GM12872 (cell line): Measurements from ENCODE around the gene CD19.

Experiments used
- TF ChIP-seq, protein P1 (sequence below): IDR thresholded peaks from 3 replicates; pipeline ENCODE4 v1.5.1; 2011; ENCODE audit warnings: low read depth, mild to moderate bottlenecking, low read length, moderate library complexity; ENCODE audit not compliant: insufficient read depth

Gene CD19

DNA sequence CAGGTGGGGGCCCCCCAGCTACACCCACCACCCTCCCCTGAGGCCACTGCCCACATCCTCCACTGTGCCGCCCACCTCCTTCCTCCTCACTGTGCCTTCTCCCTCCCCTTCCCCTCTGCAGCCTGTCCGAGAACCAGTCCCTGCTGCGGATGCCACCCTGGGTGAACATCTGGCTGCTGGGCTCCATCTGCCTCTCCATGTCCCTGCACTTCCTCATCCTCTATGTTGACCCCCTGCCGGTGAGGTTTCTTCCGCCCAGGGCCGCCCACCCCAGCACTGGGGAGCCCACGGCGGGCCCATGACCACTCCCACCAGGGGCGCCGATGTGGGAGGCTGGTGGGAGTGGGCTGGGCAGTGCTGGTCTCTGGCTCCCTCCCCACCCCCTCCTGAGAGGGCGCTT is 28.9 kb upstream of the CD19 start:
- TF ChIP-seq, protein P1, sequence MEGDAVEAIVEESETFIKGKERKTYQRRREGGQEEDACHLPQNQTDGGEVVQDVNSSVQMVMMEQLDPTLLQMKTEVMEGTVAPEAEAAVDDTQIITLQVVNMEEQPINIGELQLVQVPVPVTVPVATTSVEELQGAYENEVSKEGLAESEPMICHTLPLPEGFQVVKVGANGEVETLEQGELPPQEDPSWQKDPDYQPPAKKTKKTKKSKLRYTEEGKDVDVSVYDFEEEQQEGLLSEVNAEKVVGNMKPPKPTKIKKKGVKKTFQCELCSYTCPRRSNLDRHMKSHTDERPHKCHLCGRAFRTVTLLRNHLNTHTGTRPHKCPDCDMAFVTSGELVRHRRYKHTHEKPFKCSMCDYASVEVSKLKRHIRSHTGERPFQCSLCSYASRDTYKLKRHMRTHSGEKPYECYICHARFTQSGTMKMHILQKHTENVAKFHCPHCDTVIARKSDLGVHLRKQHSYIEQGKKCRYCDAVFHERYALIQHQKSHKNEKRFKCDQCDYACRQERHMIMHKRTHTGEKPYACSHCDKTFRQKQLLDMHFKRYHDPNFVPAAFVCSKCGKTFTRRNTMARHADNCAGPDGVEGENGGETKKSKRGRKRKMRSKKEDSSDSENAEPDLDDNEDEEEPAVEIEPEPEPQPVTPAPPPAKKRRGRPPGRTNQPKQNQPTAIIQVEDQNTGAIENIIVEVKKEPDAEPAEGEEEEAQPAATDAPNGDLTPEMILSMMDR, result no peak

DNA sequence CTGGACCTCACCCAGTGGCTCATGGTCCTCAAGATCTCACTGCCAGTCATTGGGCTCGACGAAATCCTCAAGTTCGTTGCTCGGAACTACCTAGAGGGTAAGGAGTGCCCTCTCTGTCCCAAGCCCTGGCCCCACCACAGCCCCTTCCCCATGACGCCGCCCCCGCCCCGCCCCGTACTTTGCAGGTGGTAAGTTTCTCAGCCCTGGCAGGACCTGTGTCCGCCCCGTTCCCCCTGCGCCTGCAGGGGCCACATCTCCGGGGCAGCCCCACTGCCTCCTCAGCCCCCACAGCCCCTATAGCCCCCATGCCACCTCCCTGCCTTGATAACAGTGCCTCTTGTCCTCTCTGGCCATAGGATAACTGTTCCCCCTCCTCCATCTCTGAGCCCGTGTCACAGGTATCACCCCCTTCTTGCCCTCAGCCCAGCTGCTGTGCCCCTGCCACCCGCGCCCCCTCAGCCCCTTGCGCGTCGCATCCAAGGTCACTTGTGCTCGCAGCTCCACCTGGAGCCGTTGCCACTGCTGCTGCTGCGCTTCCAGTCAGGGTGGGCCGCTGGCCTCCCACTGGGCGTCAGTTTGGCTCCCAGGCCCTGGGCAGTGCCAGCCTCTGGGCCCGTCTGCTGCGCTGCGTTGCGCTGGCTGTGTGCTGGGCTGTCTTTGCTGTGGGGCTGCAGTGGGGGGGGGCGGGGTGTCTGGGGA is 28.3 kb upstream of the CD19 start:
- TF ChIP-seq, protein P1, result no peak

DNA sequence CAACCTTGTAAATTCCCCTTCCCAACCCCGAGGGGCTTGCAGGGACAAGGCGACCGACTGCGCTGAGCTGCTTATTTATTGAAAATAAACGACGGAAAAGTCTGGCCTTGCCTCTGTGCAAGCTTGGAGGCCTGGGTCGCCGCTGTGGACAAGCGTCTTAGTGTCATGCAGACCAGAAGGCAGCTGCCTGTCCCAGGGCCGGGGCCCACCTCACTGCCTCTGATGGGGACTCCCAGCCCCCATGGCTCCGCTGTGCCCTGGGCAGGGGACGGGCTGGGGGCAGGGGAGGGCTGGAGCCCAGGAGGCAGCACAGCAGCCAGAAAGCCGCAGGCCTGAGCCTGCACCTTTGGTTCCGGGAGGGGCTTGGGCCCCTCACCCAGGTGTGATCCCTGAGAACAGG is 27.4 kb upstream of the CD19 start:
- TF ChIP-seq, protein P1, result no peak

DNA sequence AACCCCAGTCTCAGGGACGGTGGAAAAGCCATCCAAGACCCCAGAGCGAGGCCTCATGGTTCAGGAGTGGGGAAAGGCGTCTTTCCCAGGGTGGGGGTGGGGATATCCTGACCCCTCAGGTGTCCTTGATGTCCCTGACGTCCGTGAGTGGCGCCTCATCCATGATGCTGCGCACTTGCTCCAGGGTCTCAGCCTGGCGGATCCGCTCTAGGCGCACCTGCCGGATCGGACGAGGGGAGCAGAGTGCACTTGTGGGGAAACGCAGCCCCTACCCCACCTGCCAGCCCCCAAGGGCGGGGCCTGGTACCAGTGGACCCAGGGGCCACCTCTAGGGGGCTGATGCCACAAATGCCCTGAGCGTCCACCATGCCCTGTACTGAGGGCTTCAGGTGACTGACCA is 26.9 kb upstream of the CD19 start:
- TF ChIP-seq, protein P1, result no peak

DNA sequence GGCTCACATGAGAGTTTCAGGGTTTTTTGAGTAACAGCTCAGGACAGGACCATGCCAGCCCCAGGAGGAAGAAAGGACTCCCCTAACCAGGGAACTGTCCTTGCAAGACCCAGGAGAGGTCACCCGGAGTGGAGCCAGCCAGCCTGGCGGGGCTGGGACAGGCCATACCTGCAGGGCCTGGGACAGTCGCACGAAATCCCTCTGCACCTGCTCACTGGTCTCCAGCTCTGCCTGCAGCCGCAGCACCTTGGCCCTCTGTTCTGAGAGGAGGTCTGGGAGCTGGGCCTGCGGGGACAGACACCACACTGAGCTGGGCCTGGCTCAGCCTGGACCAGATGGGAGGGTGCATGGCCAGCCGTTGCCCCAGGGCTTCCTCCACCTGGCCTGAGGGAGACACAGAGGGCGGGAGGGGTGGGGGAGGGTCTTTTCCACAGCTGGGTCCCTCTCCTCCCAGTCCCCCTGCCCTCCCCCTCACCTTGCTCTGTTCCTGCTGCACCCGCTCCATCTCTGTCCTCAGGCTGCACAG is 26.5 kb upstream of the CD19 start:
- TF ChIP-seq, protein P1, result no peak

DNA sequence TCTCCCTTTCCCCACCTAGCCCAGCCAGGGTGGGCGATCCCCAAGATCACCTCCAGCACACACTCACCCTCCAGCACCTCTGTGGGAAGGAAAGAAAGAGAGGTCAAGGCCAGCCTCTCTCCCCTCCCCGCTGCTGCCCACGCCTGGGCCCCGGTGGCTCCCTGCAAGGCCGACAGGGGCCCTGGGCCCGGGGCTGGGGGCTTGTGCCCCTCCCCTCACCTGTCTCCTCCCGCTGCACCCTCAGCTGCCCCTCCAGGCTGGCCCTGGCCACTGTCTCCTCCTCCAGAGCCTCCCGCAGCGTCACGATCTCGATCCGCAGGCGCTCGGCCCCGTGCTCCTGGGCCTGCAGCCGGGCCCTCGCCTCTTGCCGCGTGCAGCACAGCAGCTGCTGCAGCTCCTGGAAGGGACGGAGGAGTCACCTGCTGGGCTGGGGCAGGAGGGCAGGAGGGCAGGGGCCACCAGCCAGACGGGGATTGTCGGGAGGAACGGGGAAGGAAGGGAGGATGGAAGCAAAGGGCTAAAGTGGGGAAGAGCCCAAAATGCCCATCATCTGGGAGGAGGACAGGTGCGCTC is 25.9 kb upstream of the CD19 start:
- TF ChIP-seq, protein P1, result no peak

DNA sequence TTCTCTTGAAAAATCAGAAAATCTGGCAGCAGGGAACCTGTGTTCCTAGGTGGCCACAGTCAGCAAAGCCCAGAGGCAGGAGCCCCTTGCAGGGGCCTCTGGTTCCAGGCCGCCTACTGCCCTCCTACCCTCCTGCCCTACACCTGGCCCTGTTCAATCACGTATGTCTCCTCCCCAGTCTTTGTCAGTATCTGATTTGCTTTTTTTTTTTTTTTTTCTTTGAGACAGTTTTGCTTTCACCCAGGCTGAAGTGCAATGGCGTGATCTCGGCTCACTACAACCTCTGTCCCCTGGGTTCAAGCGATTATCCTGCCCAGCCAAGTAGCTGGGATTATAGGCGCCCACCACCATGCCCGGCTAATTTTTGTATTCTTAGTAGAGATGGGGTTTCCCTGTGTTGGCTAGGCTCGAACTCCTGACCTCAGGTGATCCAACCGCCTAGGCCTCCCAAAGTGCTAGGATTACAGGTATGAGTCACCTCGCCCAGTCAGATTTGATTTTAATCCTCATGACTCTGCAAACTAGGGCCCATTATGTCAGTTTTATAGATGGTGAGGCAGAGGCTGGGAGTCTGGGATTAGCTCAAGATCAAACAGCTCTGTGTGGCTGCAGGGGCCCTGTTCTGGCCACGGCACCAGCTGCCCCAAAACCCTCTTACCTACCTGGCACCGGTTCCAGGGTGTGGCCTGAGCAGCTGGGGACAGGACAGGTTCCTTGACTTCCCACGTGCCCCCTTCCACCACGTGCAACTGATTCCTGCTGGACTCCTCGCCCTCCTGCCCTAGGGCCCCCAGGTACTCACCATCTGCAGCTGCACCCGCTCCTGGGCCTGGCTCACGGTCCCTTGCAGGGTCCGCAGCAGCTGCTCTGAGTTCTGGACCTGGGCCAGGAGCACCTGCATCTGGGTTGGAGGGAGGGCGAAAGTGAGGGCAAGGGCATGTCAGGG is 21.4 kb upstream of the CD19 start:
- TF ChIP-seq, protein P1, result no peak
